Skin of body (tissue), 2 donors: ENCODE data around the gene TNFRSF19. TPM values are rescaled to one million over a fixed set of nuclear protein-coding genes. Genes with fewer than 3 reads are reported as not detected.

Source experiments
- DNase-seq: peaks from one replicate; lab custom pipeline; 2025; lab: John Stamatoyannopoulos, UW
- total RNA-seq: library from RNA; depleted of rRNA; stranded (reverse); fragments of >200 nt; gene quantifications from one replicate; pipeline ENCODE4 v1.2.3, GENCODE V29; 2014

Gene TNFRSF19
- total RNA-seq, 1 donor from 2014 or later, result 69.0 TPM

DNA sequence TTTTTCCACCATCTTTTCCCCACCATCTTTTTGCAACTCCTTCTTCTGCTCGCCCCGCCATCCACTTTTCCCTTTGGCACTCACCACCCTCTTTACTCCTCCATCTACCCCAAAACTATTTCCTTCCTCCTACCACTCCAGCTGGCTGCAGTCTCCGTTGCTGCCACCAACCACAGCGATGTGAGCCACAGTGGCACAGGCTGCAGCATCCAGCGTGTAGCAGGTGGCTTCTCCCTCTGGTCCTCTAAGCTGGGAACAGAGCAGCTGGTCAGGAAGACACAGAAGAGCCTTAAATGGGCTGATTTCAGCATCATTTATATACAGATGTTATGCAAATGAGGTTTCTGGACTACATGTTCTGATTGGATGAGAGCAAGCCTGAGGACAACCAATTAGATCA lies 144.5 kb downstream of the TNFRSF19 start:
- DNase-seq, result no peak

DNA sequence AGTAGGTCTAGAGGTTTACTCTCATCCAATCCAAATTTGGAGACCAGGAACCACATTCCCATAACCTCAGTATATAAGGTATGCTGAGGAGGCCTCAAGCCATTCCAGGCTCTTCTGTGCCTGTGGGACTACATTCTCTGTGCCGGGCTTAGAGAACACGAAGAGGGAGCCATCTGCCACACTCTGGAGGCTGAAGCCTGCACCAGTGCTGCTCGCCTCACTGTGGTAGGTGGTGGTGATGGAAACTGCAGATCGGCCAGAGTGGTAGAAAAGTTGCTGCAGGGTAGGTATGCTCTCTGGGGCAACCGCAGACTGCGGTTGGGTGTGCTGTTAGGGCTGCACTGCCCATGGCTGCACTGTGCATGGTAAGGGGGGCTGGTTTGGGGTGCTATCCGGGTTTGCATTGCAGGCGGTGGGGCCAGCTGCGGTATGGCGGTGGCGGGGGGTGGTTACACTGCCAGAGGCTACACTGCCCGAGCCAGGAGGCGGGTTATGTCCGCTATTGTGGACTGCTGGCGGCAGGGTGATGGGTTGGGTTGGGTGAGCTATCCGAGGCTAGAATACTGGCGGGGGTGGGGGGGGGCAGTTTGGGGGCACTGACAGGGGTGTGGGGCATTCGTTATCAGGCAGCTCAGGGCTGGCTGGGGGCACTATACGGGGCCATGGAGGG lies 145.0 kb downstream of the TNFRSF19 start:
- no peak for DNase-seq

- no peak for DNase-seq
Observed at GRCh38 chr13:23715762-23716235, 145.6 kb downstream of the TNFRSF19 start.

DNA sequence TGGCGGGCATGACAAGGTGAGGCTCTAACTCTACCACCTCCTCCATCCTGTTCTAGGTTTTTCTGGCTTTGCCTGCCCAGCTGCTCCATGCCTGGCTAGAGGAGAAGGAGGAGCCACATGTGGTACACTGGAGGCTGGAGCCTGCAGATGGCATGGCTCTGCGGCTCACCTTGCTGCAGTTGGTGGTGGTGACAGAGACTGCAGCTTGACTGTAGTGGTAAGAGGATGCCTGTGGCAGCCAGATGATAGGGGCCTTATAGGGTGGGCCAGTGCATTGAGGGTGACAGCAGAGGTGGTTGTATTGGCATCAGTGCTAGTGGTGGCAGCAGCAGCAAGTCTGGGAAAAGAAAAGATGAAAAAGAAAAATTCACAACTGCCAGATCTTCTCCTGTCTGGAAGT lies 146.2 kb downstream of the TNFRSF19 start:
- DNase-seq, result no peak

- DNase-seq, result no peak
Observed at GRCh38 chr13:23718996-23719395, 148.8 kb downstream of the TNFRSF19 start.

- peak; percentile 18 for DNase-seq
Observed at GRCh38 chr13:23722726-23723453, 152.7 kb downstream of the TNFRSF19 start.

GRCh38 chr13:23723471-23723870 lies 153.3 kb downstream of the TNFRSF19 start:
- no peak for DNase-seq

- no peak for DNase-seq
Observed at GRCh38 chr13:23724196-23724970, 154.2 kb downstream of the TNFRSF19 start.

Other genes starting within 250 kb of the TNFRSF19 start
- gene SACS, start 136.7 kb upstream of the TNFRSF19 start, total RNA-seq, result 25.7 TPM